A549 (cell line): ENCODE results near the gene JAM3. TPM values are rescaled to one million over a fixed set of nuclear protein-coding genes. Genes with fewer than 3 reads are reported as not detected.

Experiments used
- ATAC-seq, 2 experiments: fragments of 200-7000 bp in 1 of 2; fragments of >200 bp in 1 of 2; cut with Nextera tagmentation in 1 of 2; cut with Tn5 transposase in 1 of 2; 3 replicates each; pipeline versions ENCODE4 v1.8.0 to v1.9.1; 2018 to 2020; ENCODE audit warnings: mild to moderate bottlenecking in 1 of 2, moderate library complexity in 1 of 2
- CTCF ChIA-PET: fragments of 300-600 bp; sonication (Branson Sonifier 250); formaldehyde crosslinking; extraction: SDS; loops from one replicate; lab custom pipeline; 2021; ENCODE audit warnings: antibody characterized with exemption, inconsistent platforms; lab: Yijun Ruan, JAX
- POLR2A ChIA-PET: fragments of 350-600 bp; formaldehyde crosslinking; extraction: SDS; loops from one replicate; lab custom pipeline; 2021; ENCODE audit warnings: antibody characterized with exemption, inconsistent platforms; lab: Yijun Ruan, JAX
- DNase-seq, 2 experiments: peaks; one replicate each; pipeline versions ENCODE4 v3.0.0 to v3.0.0-alpha.2; 2011 to 2016; ENCODE audit warnings: low read depth in 1 of 2, low spot score in 1 of 2
- FAIRE-seq: peaks from 2 replicates; lab custom pipeline; 2011; peaks lifted over from hg19 to GRCh38; lab: Jason Lieb, UNC
- H3K27ac ChIP-seq, 2 experiments: fragments of >200 bp; sonication (Bioruptor Twin); formaldehyde crosslinking; 3 replicates each; pipeline ENCODE4 v1.5.1; 2016 to 2017
- H3K4me1 ChIP-seq: fragments of >200 bp; sonication (Bioruptor Twin); formaldehyde crosslinking; 3 replicates; pipeline ENCODE4 v1.6.1; 2016
- H3K4me2 ChIP-seq: fragments of >200 bp; sonication (Bioruptor Twin); formaldehyde crosslinking; 3 replicates; pipeline ENCODE4 v1.6.1; 2016
- H3K4me3 ChIP-seq: fragments of >200 bp; sonication (Bioruptor Twin); formaldehyde crosslinking; 3 replicates; pipeline ENCODE4 v1.5.1; 2016
- H3K9me3 ChIP-seq: fragments of >200 bp; sonication (Bioruptor Twin); formaldehyde crosslinking; 3 replicates; pipeline ENCODE4 v1.6.1; 2016
- BHLHE40 ChIP-seq: IDR thresholded peaks from 2 replicates; pipeline ENCODE4 v1.6.1; 2012; ENCODE audit warnings: low read depth, low read length, inconsistent platforms
- CBX2 ChIP-seq: fragments of 200-600 bp; sonication (generic); IDR thresholded peaks from 2 replicates; pipeline ENCODE4 v1.6.1; 2016; ENCODE audit warnings: low read depth, mild to moderate bottlenecking, borderline replicate concordance
- CBX8 ChIP-seq: fragments of 200-600 bp; sonication (generic); IDR thresholded peaks from 2 replicates; pipeline ENCODE4 v1.6.1; 2016
- CHD4 ChIP-seq: fragments of 200-600 bp; sonication (generic); IDR thresholded peaks from 2 replicates; pipeline ENCODE4 v1.6.1; 2016; ENCODE audit warnings: antibody characterized with exemption, mild to moderate bottlenecking, borderline replicate concordance
- EHMT2 ChIP-seq: fragments of 200-600 bp; sonication (generic); IDR thresholded peaks from 2 replicates; pipeline ENCODE4 v1.6.1; 2016; ENCODE audit warnings: antibody characterized with exemption, low read depth, mild to moderate bottlenecking, moderate library complexity
- EP300 ChIP-seq, 2 experiments: fragments of >200 bp; sonication (Bioruptor Twin); formaldehyde crosslinking; IDR thresholded peaks; 2 replicates in 1 of 2; 3 replicates in 1 of 2; pipeline ENCODE4 v1.6.1; 2016 to 2017
- ESRRA ChIP-seq: fragments of 150-350 bp; IDR thresholded peaks from 2 replicates; pipeline ENCODE4 v1.6.1; 2014; ENCODE audit warnings: mild to moderate bottlenecking, low read length, borderline replicate concordance
- FOSB ChIP-seq: fragments of 250-450 bp; sonication (Bioruptor Pico); IDR thresholded peaks from 2 replicates; pipeline ENCODE4 v1.5.0; 2020; ENCODE audit warnings: mild to moderate bottlenecking, moderate library complexity
- FOXS1 ChIP-seq: fragments of 250-450 bp; sonication (Bioruptor Pico); IDR thresholded peaks from 2 replicates; pipeline ENCODE4 v1.5.0; 2020; ENCODE audit warnings: mild to moderate bottlenecking, moderate library complexity
- HDAC2 ChIP-seq: fragments of 200-600 bp; sonication (generic); IDR thresholded peaks from 2 replicates; pipeline ENCODE4 v1.6.1; 2016
- HEYL ChIP-seq: fragments of 250-450 bp; sonication (Bioruptor Pico); IDR thresholded peaks from 2 replicates; pipeline ENCODE4 v1.8.0; 2021; ENCODE audit warnings: mild to moderate bottlenecking, moderate library complexity
- HOXB5 ChIP-seq: fragments of 250-450 bp; sonication (Bioruptor Pico); IDR thresholded peaks from 2 replicates; pipeline ENCODE4 v1.5.0; 2020; ENCODE audit warnings: mild to moderate bottlenecking, moderate library complexity
- JUN ChIP-seq, 2 experiments: fragments of >200 bp; sonication (Bioruptor Twin); formaldehyde crosslinking; IDR thresholded peaks; 2 replicates in 1 of 2; 3 replicates in 1 of 2; pipeline ENCODE4 v1.6.1; 2016 to 2017
- JUNB ChIP-seq: fragments of >200 bp; sonication (Bioruptor Twin); formaldehyde crosslinking; IDR thresholded peaks from 2 replicates; pipeline ENCODE4 v1.6.1; 2016
- KDM5A ChIP-seq: fragments of 200-600 bp; sonication (generic); IDR thresholded peaks from 2 replicates; pipeline ENCODE4 v1.6.1; 2016; ENCODE audit warnings: antibody characterized with exemption, mild to moderate bottlenecking
- MAZ ChIP-seq: fragments of 150-350 bp; IDR thresholded peaks from 2 replicates; pipeline ENCODE4 v1.6.1; 2014; ENCODE audit warnings: antibody characterized with exemption, low read depth, low read length, borderline replicate concordance
- NFE2L2 ChIP-seq: fragments of 150-350 bp; conservative IDR thresholded peaks from 2 replicates; pipeline ENCODE4 v1.6.1; 2014; ENCODE audit warnings: low read length
- NPAS2 ChIP-seq: fragments of 250-450 bp; sonication (Bioruptor Pico); IDR thresholded peaks from 2 replicates; pipeline ENCODE4 v1.8.0; 2022; ENCODE audit warnings: mild to moderate bottlenecking, moderate library complexity, borderline replicate concordance
- NR3C1 ChIP-seq: fragments of >200 bp; sonication (Bioruptor Twin); formaldehyde crosslinking; IDR thresholded peaks from 3 replicates; pipeline ENCODE4 v1.6.1; 2017
- POLR2AphosphoS2 ChIP-seq: conservative IDR thresholded peaks from 2 replicates; pipeline ENCODE4 v1.6.1; 2012; ENCODE audit warnings: low read length, improper control_type of control experiment, inconsistent platforms
- RFX5 ChIP-seq: fragments of 450-650 bp; IDR thresholded peaks from 2 replicates; pipeline ENCODE4 v1.7.1; 2014; ENCODE audit warnings: antibody characterized with exemption, mild to moderate bottlenecking, moderate library complexity
- RNF2 ChIP-seq: fragments of 200-600 bp; sonication (generic); IDR thresholded peaks from 2 replicates; pipeline ENCODE4 v1.6.1; 2016; ENCODE audit warnings: low read depth, mild to moderate bottlenecking, antibody characterized with exemption, moderate library complexity, borderline replicate concordance
- TFCP2L1 ChIP-seq: fragments of 250-450 bp; sonication (Bioruptor Pico); IDR thresholded peaks from 2 replicates; pipeline ENCODE4 v1.5.0; 2021; ENCODE audit warnings: mild to moderate bottlenecking
- ZC3H11A ChIP-seq: fragments of 450-650 bp; IDR thresholded peaks from 2 replicates; pipeline ENCODE4 v1.6.1; 2014; ENCODE audit warnings: antibody characterized with exemption, mild to moderate bottlenecking
- ZFP36 ChIP-seq: fragments of 450-650 bp; IDR thresholded peaks from 2 replicates; pipeline ENCODE4 v1.6.1; 2014; ENCODE audit warnings: borderline replicate concordance; ENCODE audit not compliant: partially characterized antibody
- ZNF302 ChIP-seq: fragments of 250-450 bp; sonication (Bioruptor Pico); IDR thresholded peaks from 2 replicates; pipeline ENCODE4 v1.9.0; 2021; ENCODE audit warnings: inconsistent platforms, mild to moderate bottlenecking, moderate library complexity
- WGBS: methylation state at CpG from one replicate; pipeline ENCODE4 v1.1.6; 2017; ENCODE audit errors: missing lambda C conversion rate; 5-methylcytosine and 5-hydroxymethylcytosine counted together
- polyA plus RNA-seq, 4 experiments: library from polyadenylated mRNA; depleted of rRNA in 3 of 4; stranded (reverse); fragments of >200 nt; fragmentation: RNase III in 1 of 4; extraction: RNeasy Plus Mini Kit Qiagen cat#74134 plus additional on column Dnase treatment in 1 of 4; gene quantifications; 2 replicates in 3 of 4; 3 replicates in 1 of 4; pipeline ENCODE4 v1.2.3, GENCODE V29; 2011 to 2017
- TF ChIP-seq, protein P1 (sequence below): IDR thresholded peaks from 2 replicates; pipeline ENCODE4 v1.6.1; 2012
- TF ChIP-seq, protein P2 (sequence below): fragments of >200 bp; sonication (Bioruptor Twin); formaldehyde crosslinking; IDR thresholded peaks from 3 replicates; pipeline ENCODE4 v1.6.1; 2016
- TF ChIP-seq, protein P3 (sequence below): fragments of 150-350 bp; IDR thresholded peaks from 2 replicates; pipeline ENCODE4 v1.6.1; 2014; ENCODE audit warnings: low read depth, mild to moderate bottlenecking, low read length
- TF ChIP-seq, protein P4 (sequence below): fragments of 200-600 bp; sonication (generic); IDR thresholded peaks from 2 replicates; pipeline ENCODE4 v1.6.1; 2016; ENCODE audit warnings: antibody characterized with exemption, mild to moderate bottlenecking, moderate library complexity

The JAM3 gene
- polyA plus RNA-seq, 2 of the 4 experiments (the other 2 are of a cell fraction) = 4.0 to 5.2 TPM

DNA sequence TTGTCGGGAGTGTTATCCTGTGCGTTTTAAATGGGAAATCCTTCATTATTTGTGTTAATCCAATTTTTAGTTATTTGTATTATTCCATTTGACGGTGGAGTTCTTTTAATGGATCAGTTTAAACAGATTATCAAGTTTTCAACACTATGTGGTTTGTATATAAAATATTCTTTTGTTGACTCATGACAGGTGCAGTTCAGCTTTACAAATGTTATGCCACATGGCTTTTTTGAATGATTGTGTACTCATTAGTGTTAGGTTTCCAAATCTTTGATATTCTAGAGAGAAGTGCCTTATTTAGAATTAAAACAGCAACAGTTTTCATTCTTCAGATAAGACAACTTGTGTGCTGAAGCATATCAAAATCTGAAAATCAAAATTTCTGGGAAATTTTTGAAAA is 2.4 kb downstream of the JAM3 start (continued):
- no peak for TF ChIP-seq ZC3H11A

DNA sequence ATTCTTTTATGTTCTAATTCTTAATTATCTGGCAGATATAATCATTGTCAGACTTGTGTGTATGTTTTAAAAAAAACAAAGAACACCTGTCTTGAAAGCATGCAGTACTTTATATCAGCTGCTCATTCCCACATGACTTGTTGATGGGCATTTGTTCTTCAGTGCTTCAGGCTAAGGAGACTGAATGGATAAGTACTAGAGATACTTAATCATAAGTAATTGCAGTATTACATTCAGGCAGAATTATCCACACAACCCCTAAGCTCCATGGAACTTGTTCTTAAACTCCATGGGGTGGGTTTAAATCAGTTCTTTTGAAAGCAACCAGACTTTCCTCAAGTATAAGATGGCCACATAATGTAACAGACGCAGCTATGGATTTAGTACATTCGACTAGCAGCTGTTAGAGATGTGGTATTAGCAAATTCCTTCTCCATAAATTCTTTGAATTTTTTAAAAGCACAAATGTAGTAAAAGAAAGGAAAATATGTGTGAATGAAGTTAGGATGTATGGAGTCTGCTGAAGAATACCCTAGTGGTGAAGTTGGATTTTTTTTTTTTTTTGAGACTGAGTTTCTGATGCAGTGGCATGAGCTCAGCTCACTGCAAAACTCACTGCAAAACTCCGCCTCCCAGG is 3.0 kb downstream of the JAM3 start:
- POLR2A ChIA-PET = no interaction called here
- Histone ChIP-seq H3K9me3 (no peaks in the 10 kb centered on the region), H3K4me2 (no peak overlapping the region), H3K27ac (no peak overlapping the region), H3K4me3 (no peak overlapping the region), H3K4me1 (no peaks in the 10 kb centered on the region)
- TF ChIP-seq CBX2 (no peak), JUNB (no peak), NR3C1 (no peak), EHMT2 (no peak), RFX5 (no peak), ZFP36 (no peak), CBX8 (no peak), TFCP2L1 (no peak), BHLHE40 (no peak), FOSB (CRISPR knock-in tag) (no peak), CHD4 (no peak), ZC3H11A (no peak), ZNF302 (CRISPR knock-in tag) (no peak), ESRRA (no peak), POLR2AphosphoS2 (no peak), EP300 (IDR thresholded peaks at IDR 0.05) (no peak)
- TF ChIP-seq, protein P1, sequence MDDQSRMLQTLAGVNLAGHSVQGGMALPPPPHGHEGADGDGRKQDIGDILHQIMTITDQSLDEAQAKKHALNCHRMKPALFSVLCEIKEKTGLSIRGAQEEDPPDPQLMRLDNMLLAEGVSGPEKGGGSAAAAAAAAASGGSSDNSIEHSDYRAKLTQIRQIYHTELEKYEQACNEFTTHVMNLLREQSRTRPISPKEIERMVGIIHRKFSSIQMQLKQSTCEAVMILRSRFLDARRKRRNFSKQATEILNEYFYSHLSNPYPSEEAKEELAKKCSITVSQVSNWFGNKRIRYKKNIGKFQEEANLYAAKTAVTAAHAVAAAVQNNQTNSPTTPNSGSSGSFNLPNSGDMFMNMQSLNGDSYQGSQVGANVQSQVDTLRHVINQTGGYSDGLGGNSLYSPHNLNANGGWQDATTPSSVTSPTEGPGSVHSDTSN = no peak
- TF ChIP-seq, protein P2, sequence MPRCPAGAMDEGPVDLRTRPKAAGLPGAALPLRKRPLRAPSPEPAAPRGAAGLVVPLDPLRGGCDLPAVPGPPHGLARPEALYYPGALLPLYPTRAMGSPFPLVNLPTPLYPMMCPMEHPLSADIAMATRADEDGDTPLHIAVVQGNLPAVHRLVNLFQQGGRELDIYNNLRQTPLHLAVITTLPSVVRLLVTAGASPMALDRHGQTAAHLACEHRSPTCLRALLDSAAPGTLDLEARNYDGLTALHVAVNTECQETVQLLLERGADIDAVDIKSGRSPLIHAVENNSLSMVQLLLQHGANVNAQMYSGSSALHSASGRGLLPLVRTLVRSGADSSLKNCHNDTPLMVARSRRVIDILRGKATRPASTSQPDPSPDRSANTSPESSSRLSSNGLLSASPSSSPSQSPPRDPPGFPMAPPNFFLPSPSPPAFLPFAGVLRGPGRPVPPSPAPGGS = no peak
- CTCF ChIA-PET = interaction anchor here (1.4 kb wide), 1 partner anchor 144 kb away, joined by 3 read pairs; no protein-coding TSS in a partner anchor
- 21% methylated on average over 3 of the region's 3 CpGs for WGBS
- DNase-seq (no peak), FAIRE-seq (no peak), ATAC-seq (no peak)

DNA sequence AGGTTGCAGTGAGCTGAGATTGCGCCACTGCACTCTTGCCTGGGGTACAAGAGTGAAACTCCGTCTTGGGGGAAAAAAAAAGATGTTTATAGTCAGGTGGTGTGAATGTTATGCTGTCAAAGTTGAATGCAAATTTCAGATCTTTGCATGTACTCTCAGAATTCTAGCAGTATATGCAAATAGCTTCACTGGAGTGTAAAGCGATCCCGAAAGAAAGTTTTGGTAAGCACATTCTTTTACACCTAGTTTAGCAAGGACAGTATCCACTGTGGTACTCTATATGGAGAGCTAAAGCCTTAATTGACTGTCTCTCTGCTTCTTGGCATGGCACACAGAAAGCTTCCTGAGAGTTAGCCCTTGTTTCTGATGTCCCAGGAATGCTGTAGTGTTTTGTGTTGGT is 4.0 kb downstream of the JAM3 start:
- H3K27ac ChIP-seq = no peak overlapping the region
- no peaks in the 10 kb centered on the region for H3K9me3 ChIP-seq
- ChIA-PET POLR2A (no interaction called here), CTCF (interaction anchor here (0.6 to 1.4 kb wide), 2 partner anchors 145 to 938 kb away, joined by 3 read pairs; no protein-coding TSS in a partner anchor)
- DNase-seq (no peak), ATAC-seq (no peak), FAIRE-seq (no peak)
- no peak overlapping the region for H3K4me2 ChIP-seq
- WGBS = 63% methylated on average over 4 of the region's 4 CpGs
- no peak overlapping the region for H3K4me3 ChIP-seq
- no peaks in the 10 kb centered on the region for H3K4me1 ChIP-seq
- no peak for TF ChIP-seq JUN (IDR thresholded peaks at IDR 0.05)
- no peak for TF ChIP-seq NPAS2 (CRISPR knock-in tag)
- TF ChIP-seq RNF2 = no peak
- TF ChIP-seq HEYL (CRISPR knock-in tag) = no peak
- no peak for TF ChIP-seq ZC3H11A
- no peak for TF ChIP-seq FOSB (CRISPR knock-in tag)
- TF ChIP-seq, protein P3, sequence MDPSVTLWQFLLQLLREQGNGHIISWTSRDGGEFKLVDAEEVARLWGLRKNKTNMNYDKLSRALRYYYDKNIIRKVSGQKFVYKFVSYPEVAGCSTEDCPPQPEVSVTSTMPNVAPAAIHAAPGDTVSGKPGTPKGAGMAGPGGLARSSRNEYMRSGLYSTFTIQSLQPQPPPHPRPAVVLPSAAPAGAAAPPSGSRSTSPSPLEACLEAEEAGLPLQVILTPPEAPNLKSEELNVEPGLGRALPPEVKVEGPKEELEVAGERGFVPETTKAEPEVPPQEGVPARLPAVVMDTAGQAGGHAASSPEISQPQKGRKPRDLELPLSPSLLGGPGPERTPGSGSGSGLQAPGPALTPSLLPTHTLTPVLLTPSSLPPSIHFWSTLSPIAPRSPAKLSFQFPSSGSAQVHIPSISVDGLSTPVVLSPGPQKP = no peak
- TF ChIP-seq KDM5A = no peak
- TF ChIP-seq HOXB5 = no peak
- TF ChIP-seq FOXS1 (CRISPR knock-in tag) = no peak
- TF ChIP-seq HDAC2 = no peak
- TF ChIP-seq NFE2L2 = no peak
- TF ChIP-seq, protein P4, sequence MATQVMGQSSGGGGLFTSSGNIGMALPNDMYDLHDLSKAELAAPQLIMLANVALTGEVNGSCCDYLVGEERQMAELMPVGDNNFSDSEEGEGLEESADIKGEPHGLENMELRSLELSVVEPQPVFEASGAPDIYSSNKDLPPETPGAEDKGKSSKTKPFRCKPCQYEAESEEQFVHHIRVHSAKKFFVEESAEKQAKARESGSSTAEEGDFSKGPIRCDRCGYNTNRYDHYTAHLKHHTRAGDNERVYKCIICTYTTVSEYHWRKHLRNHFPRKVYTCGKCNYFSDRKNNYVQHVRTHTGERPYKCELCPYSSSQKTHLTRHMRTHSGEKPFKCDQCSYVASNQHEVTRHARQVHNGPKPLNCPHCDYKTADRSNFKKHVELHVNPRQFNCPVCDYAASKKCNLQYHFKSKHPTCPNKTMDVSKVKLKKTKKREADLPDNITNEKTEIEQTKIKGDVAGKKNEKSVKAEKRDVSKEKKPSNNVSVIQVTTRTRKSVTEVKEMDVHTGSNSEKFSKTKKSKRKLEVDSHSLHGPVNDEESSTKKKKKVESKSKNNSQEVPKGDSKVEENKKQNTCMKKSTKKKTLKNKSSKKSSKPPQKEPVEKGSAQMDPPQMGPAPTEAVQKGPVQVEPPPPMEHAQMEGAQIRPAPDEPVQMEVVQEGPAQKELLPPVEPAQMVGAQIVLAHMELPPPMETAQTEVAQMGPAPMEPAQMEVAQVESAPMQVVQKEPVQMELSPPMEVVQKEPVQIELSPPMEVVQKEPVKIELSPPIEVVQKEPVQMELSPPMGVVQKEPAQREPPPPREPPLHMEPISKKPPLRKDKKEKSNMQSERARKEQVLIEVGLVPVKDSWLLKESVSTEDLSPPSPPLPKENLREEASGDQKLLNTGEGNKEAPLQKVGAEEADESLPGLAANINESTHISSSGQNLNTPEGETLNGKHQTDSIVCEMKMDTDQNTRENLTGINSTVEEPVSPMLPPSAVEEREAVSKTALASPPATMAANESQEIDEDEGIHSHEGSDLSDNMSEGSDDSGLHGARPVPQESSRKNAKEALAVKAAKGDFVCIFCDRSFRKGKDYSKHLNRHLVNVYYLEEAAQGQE = no peak
- no peak for TF ChIP-seq TFCP2L1
- TF ChIP-seq MAZ = no peak
